NCI-H146 treated with DMSO at 0.1 percent for 48 hours (cell line): ENCODE results near the gene PHYH.
"Not testable (repeated sequence)": the region's sequence is repeated elsewhere in the genome, so short reads cannot be mapped to it uniquely, and the experiment has no call there.

ENCODE experiments used
- DNase-seq: peaks from one replicate; lab custom pipeline; 2025; ENCODE audit not compliant: unreplicated experiment; lab: John Stamatoyannopoulos, UW

PHYH gene

GRCh38 chr10:13276146-13276545, 23.7 kb downstream of the PHYH start:
- not testable (repeated sequence) for DNase-seq

GRCh38 chr10:13272164-13272571, 27.7 kb downstream of the PHYH start:
- no peak for DNase-seq

GRCh38 chr10:13271552-13272163, 28.2 kb downstream of the PHYH start:
- DNase-seq = peak; percentile 39

- DNase-seq = no peak
Measured at GRCh38 chr10:13270877-13271551, 28.9 kb downstream of the PHYH start.

GRCh38 chr10:13268841-13269240, 31.0 kb downstream of the PHYH start:
- no peak for DNase-seq

GRCh38 chr10:13268310-13268709, 31.6 kb downstream of the PHYH start:
- no peak for DNase-seq

- no peak for DNase-seq
Measured at GRCh38 chr10:13263591-13263990, 36.3 kb downstream of the PHYH start.

- no peak for DNase-seq
Measured at GRCh38 chr10:13262433-13262832, 37.4 kb downstream of the PHYH start.

GRCh38 chr10:13257621-13258140, 42.2 kb downstream of the PHYH start:
- DNase-seq = no peak

GRCh38 chr10:13256627-13257026, 43.2 kb downstream of the PHYH start:
- no peak for DNase-seq

- DNase-seq = no peak
Measured at GRCh38 chr10:13253726-13254125, 46.1 kb downstream of the PHYH start.

- DNase-seq = no peak
Measured at GRCh38 chr10:13247784-13248183, 52.1 kb downstream of the PHYH start.

GRCh38 chr10:13247246-13247645, 52.6 kb downstream of the PHYH start:
- no peak for DNase-seq

- not testable (repeated sequence) for DNase-seq
Measured at GRCh38 chr10:13242260-13242659, 57.6 kb downstream of the PHYH start.

- no peak for DNase-seq
Measured at GRCh38 chr10:13241613-13242012, 58.3 kb downstream of the PHYH start.

- no peak for DNase-seq
Measured at GRCh38 chr10:13239923-13240322, 59.9 kb downstream of the PHYH start.

- DNase-seq = no peak
Measured at GRCh38 chr10:13238271-13239077, 61.4 kb downstream of the PHYH start.

- no peak for DNase-seq
Measured at GRCh38 chr10:13236638-13237037, 63.2 kb downstream of the PHYH start.

GRCh38 chr10:13234736-13235135, 65.1 kb downstream of the PHYH start:
- DNase-seq = not testable (repeated sequence)

- no peak for DNase-seq
Measured at GRCh38 chr10:13234172-13234571, 65.7 kb downstream of the PHYH start, which contains the start of gene UCMA. Gene UCMA, minus strand, starts transcription at chr10:13234374. Its CDS starts 116 bp downstream, at chr10:13234258.

- DNase-seq = no peak
Measured at GRCh38 chr10:13233358-13233757, 66.5 kb downstream of the PHYH start.

- DNase-seq = no peak
Measured at GRCh38 chr10:13231808-13232207, 68.1 kb downstream of the PHYH start.
